ENCODE data around the gene RARRES1.

RARRES1 gene

GRCh38 chr3:158737976-158738615, 5.8 kb upstream of the RARRES1 start:
- peaks cover 5% of the 10 kb centered on the region for H3K9me3 ChIP-seq (ENCODE audit: insufficient read depth, low read depth, low read length)
- WGBS (ENCODE audit: extremely low coverage, insufficient coverage, insufficient read length): no CpG with 5 or more reads among the region's 9 CpGs
- DNase-seq: no peak

GRCh38 chr3:158737410-158737809, 5.2 kb upstream of the RARRES1 start:
- DNase-seq: no peak
- Histone ChIP-seq H2BK5ac (ENCODE audit: low read depth, low read length, poor library complexity) (no peak overlapping the region), H3K4ac (ENCODE audit: low read depth, low read length) (no peak overlapping the region), H3K4me2 (ENCODE audit: low read length) (no peak overlapping the region), H4K8ac (ENCODE audit: low read depth, low read length) (no peak overlapping the region), H4K91ac (ENCODE audit: low read depth, low read length) (no peak overlapping the region), H3K4me3 (ENCODE audit: low read depth, low read length) (no peak overlapping the region), H2BK12ac (ENCODE audit: low read length) (no peak overlapping the region), H3K79me2 (ENCODE audit: control insufficient read depth, insufficient read depth, low read length, poor library complexity) (no peaks in the 10 kb centered on the region), H3K79me1 (ENCODE audit: low read length) (no peaks in the 10 kb centered on the region), H3K36me3 (ENCODE audit: control insufficient read depth in 1 of 2, insufficient read depth in 2 of 2, low read length in 2 of 2) (no peaks in the 10 kb centered on the region), H3K9ac (ENCODE audit: low read length) (no peak overlapping the region), H4K12ac (ENCODE audit: low read depth, low read length) (no peak overlapping the region), H2BK120ac (ENCODE audit: insufficient read depth, low read length, poor library complexity) (no peak overlapping the region), H3K27me3 (ENCODE audit: insufficient read depth, low read length) (no peaks in the 10 kb centered on the region), H3K23ac (ENCODE audit: low read length) (no peak overlapping the region), H3K9me3 (ENCODE audit: insufficient read depth, low read depth, low read length) (peaks cover 5% of the 10 kb centered on the region), H3K18ac (ENCODE audit: low read length) (no peak overlapping the region), H3K27ac (ENCODE audit: low read depth, low read length) (no peak overlapping the region), H3K14ac (ENCODE audit: low read length) (no peak overlapping the region), H2AFZ (ENCODE audit: insufficient read depth, low read length, poor library complexity) (no peak overlapping the region), H2AK5ac (ENCODE audit: low read length) (no peak overlapping the region), H3K4me1 (ENCODE audit: control insufficient read depth in 1 of 2, insufficient read depth in 2 of 2, low read length in 2 of 2) (no peaks in the 10 kb centered on the region)
- no CpG with 5 or more reads among the region's 2 CpGs for WGBS (ENCODE audit: extremely low coverage, insufficient coverage, insufficient read length)

More at GRCh38 chr3:158737976-158738615, 5.8 kb upstream of the RARRES1 start:
- H3K36me3 ChIP-seq (ENCODE audit: control insufficient read depth in 1 of 2, insufficient read depth in 2 of 2, low read length in 2 of 2): no peaks in the 10 kb centered on the region
- no peak overlapping the region for H2BK120ac ChIP-seq (ENCODE audit: insufficient read depth, low read length, poor library complexity)
- H4K12ac ChIP-seq (ENCODE audit: low read depth, low read length): no peak overlapping the region
- no peak overlapping the region for H3K27ac ChIP-seq (ENCODE audit: low read depth, low read length)
- H2BK12ac ChIP-seq (ENCODE audit: low read length): no peak overlapping the region
- H3K18ac ChIP-seq (ENCODE audit: low read length): no peak overlapping the region
- no peak overlapping the region for H2AK5ac ChIP-seq (ENCODE audit: low read length)
- H3K4me2 ChIP-seq (ENCODE audit: low read length): no peak overlapping the region
- no peaks in the 10 kb centered on the region for H3K4me1 ChIP-seq (ENCODE audit: control insufficient read depth in 1 of 2, insufficient read depth in 2 of 2, low read length in 2 of 2)
- no peak overlapping the region for H3K9ac ChIP-seq (ENCODE audit: low read length)
- no peaks in the 10 kb centered on the region for H3K79me1 ChIP-seq (ENCODE audit: low read length)
- H3K27me3 ChIP-seq (ENCODE audit: insufficient read depth, low read length): no peaks in the 10 kb centered on the region
- no peak overlapping the region for H3K14ac ChIP-seq (ENCODE audit: low read length)
- no peaks in the 10 kb centered on the region for H3K79me2 ChIP-seq (ENCODE audit: control insufficient read depth, insufficient read depth, low read length, poor library complexity)
- H4K8ac ChIP-seq (ENCODE audit: low read depth, low read length): no peak overlapping the region
- H3K4me3 ChIP-seq (ENCODE audit: low read depth, low read length): no peak overlapping the region
- H2BK5ac ChIP-seq (ENCODE audit: low read depth, low read length, poor library complexity): no peak overlapping the region
- no peak overlapping the region for H3K4ac ChIP-seq (ENCODE audit: low read depth, low read length)
- no peak overlapping the region for H2AFZ ChIP-seq (ENCODE audit: insufficient read depth, low read length, poor library complexity)
- H4K91ac ChIP-seq (ENCODE audit: low read depth, low read length): no peak overlapping the region
- no peak overlapping the region for H3K23ac ChIP-seq (ENCODE audit: low read length)

DNA sequence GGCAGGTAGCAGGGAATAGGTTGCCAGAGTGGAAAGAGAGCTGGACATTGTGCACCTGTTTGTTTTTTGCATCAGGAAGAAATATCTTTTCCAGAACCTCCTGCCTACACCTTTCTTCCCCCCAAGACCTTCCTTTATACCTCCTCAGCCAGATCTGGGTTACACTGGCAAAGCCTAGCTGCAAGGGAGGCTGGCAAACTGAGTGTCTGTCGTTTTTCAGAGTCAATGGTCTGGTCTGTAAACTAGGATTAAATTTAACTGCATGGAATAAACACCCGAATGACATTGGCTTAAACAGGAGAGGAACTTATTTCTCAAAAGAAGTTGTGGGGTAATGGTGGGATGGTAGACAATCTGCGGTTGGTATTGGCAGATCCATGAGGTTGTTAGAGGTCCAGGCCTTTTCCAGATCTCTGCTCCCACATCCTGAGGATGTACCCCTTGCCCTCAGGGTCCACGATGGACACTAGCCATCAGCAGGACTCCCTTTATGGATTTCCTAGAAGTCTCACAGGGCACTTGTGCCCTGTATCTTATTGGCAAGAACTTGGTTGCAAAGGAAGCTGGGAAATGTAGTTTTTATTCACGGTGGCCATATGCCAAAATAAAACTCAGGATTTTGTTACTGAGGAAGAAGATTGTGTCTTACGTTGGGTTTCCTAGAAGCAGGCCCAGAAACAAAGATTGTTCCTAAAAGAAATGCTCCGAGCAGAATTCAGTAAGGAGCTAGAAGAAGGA, 3.2 kb upstream of the RARRES1 start:
- Histone ChIP-seq H2BK120ac (ENCODE audit: insufficient read depth, low read length, poor library complexity) (no peak overlapping the region), H3K4ac (ENCODE audit: low read depth, low read length) (no peak overlapping the region), H2BK12ac (ENCODE audit: low read length) (no peak overlapping the region), H3K14ac (ENCODE audit: low read length) (no peak overlapping the region), H3K4me2 (ENCODE audit: low read length) (no peak overlapping the region), H4K12ac (ENCODE audit: low read depth, low read length) (no peak overlapping the region), H3K27ac (ENCODE audit: low read depth, low read length) (no peak overlapping the region), H3K79me2 (ENCODE audit: control insufficient read depth, insufficient read depth, low read length, poor library complexity) (no peaks in the 10 kb centered on the region), H4K8ac (ENCODE audit: low read depth, low read length) (no peak overlapping the region), H4K91ac (ENCODE audit: low read depth, low read length) (no peak overlapping the region), H3K36me3 (ENCODE audit: control insufficient read depth in 1 of 2, insufficient read depth in 2 of 2, low read length in 2 of 2) (no peaks in the 10 kb centered on the region), H3K18ac (ENCODE audit: low read length) (no peak overlapping the region), H3K9ac (ENCODE audit: low read length) (no peak overlapping the region), H3K9me3 (ENCODE audit: insufficient read depth, low read depth, low read length) (peaks cover 5% of the 10 kb centered on the region), H2BK5ac (ENCODE audit: low read depth, low read length, poor library complexity) (no peak overlapping the region), H3K4me1 (ENCODE audit: control insufficient read depth in 1 of 2, insufficient read depth in 2 of 2, low read length in 2 of 2) (peaks cover 4 to 6% of the 10 kb centered on the region in 2 experiments), H2AK5ac (ENCODE audit: low read length) (no peak overlapping the region), H3K23ac (ENCODE audit: low read length) (no peak overlapping the region), H3K79me1 (ENCODE audit: low read length) (no peaks in the 10 kb centered on the region), H3K27me3 (ENCODE audit: insufficient read depth, low read length) (no peaks in the 10 kb centered on the region), H2AFZ (ENCODE audit: insufficient read depth, low read length, poor library complexity) (no peak overlapping the region), H3K4me3 (ENCODE audit: low read depth, low read length) (no peak overlapping the region)
- no CpG with 5 or more reads among the region's 7 CpGs for WGBS (ENCODE audit: extremely low coverage, insufficient coverage, insufficient read length)
- no peak for DNase-seq

- no peak overlapping the region for H3K18ac ChIP-seq (ENCODE audit: low read length)
- no peak for DNase-seq
- H3K4me3 ChIP-seq (ENCODE audit: low read depth, low read length): no peak overlapping the region
- H3K79me1 ChIP-seq (ENCODE audit: low read length): no peaks in the 10 kb centered on the region
- peaks cover 4 to 6% of the 10 kb centered on the region in 2 experiments for H3K4me1 ChIP-seq (ENCODE audit: control insufficient read depth in 1 of 2, insufficient read depth in 2 of 2, low read length in 2 of 2)
- H3K36me3 ChIP-seq (ENCODE audit: control insufficient read depth in 1 of 2, insufficient read depth in 2 of 2, low read length in 2 of 2): no peaks in the 10 kb centered on the region
- no peak overlapping the region for H4K91ac ChIP-seq (ENCODE audit: low read depth, low read length)
- no peak overlapping the region for H4K12ac ChIP-seq (ENCODE audit: low read depth, low read length)
- no peak overlapping the region for H2BK5ac ChIP-seq (ENCODE audit: low read depth, low read length, poor library complexity)
- H3K27me3 ChIP-seq (ENCODE audit: insufficient read depth, low read length): no peaks in the 10 kb centered on the region
- no peak overlapping the region for H2BK120ac ChIP-seq (ENCODE audit: insufficient read depth, low read length, poor library complexity)
- H3K27ac ChIP-seq (ENCODE audit: low read depth, low read length): no peak overlapping the region
- H3K9ac ChIP-seq (ENCODE audit: low read length): no peak overlapping the region
- no peak overlapping the region for H3K23ac ChIP-seq (ENCODE audit: low read length)
- H2BK12ac ChIP-seq (ENCODE audit: low read length): no peak overlapping the region
- no CpG with 5 or more reads among the region's 3 CpGs for WGBS (ENCODE audit: extremely low coverage, insufficient coverage, insufficient read length)
- no peak overlapping the region for H2AK5ac ChIP-seq (ENCODE audit: low read length)
- H3K14ac ChIP-seq (ENCODE audit: low read length): no peak overlapping the region
- no peak overlapping the region for H3K4me2 ChIP-seq (ENCODE audit: low read length)
- H2AFZ ChIP-seq (ENCODE audit: insufficient read depth, low read length, poor library complexity): no peak overlapping the region
- H4K8ac ChIP-seq (ENCODE audit: low read depth, low read length): no peak overlapping the region
- peaks cover 5% of the 10 kb centered on the region for H3K9me3 ChIP-seq (ENCODE audit: insufficient read depth, low read depth, low read length)
- H3K4ac ChIP-seq (ENCODE audit: low read depth, low read length): no peak overlapping the region
- H3K79me2 ChIP-seq (ENCODE audit: control insufficient read depth, insufficient read depth, low read length, poor library complexity): no peaks in the 10 kb centered on the region
Measured at GRCh38 chr3:158733656-158734055, 1.4 kb upstream of the RARRES1 start.

All from trophoblast cell (in vitro differentiated cells and primary cell).